ENCODE measurements around the gene TM9SF2.
A peak's percentile ranks its signal among the peaks of the same experiment; 100 is the strongest.
"Not testable (repeated sequence)": the region's sequence is repeated elsewhere in the genome, so short reads cannot be mapped to it uniquely, and the experiment has no call there.

TM9SF2 gene

GRCh38 chr13:99501184-99501847 is at the start of gene TM9SF2:
TM9SF2 (plus strand) TSS chr13:99501472; CDS start chr13:99501607, 135 bp downstream.
- Mint-ChIP-seq H3K4me1 (ENCODE audit: low read depth) (peaks cover 63% of the 10 kb centered on the region), H3K4me3 (peak within 1 kb of the TSS; percentile 100), H3K27ac (peak within 1 kb of the TSS; percentile 99), H3K9me3 (no peaks in the 10 kb centered on the region), H3K36me3 (ENCODE audit: low read depth) (peaks cover 29% of the 10 kb centered on the region), H3K27me3 (no peaks in the 10 kb centered on the region)
- intact Hi-C loops (cut with micrococcal nuclease) = loop anchor here (5.0 kb wide), 2 partner anchors 106 to 219 kb away; partner anchors contain the start of gene CLYBL

- Mint-ChIP-seq H3K27me3 (peaks cover 7% of the 10 kb centered on the region), H3K36me3 (ENCODE audit: low read depth) (no peaks in the 10 kb centered on the region), H3K9me3 (peaks cover 9% of the 10 kb centered on the region), H3K4me1 (ENCODE audit: low read depth) (no peaks in the 10 kb centered on the region), H3K4me3 (no peak overlapping the region), H3K27ac (no peak overlapping the region)
- intact Hi-C loops (cut with micrococcal nuclease) = no loop called here
These were observed 46.6 kb upstream of the TM9SF2 start for GRCh38 chr13:99454518-99455183.

GRCh38 chr13:99459099-99459850 is 42.0 kb upstream of the TM9SF2 start:
- intact Hi-C loops (cut with micrococcal nuclease) = no loop called here
- Mint-ChIP-seq H3K4me3 (no peak overlapping the region), H3K4me1 (ENCODE audit: low read depth) (peaks cover 28% of the 10 kb centered on the region), H3K27me3 (peaks cover 2% of the 10 kb centered on the region), H3K27ac (no peak overlapping the region), H3K36me3 (ENCODE audit: low read depth) (no peaks in the 10 kb centered on the region), H3K9me3 (peaks cover 9% of the 10 kb centered on the region)

- H3K27me3 Mint-ChIP-seq; intact Hi-C loops (cut with micrococcal nuclease); H3K36me3 Mint-ChIP-seq (ENCODE audit: low read depth): not testable (repeated sequence)
These were observed 40.5 kb upstream of the TM9SF2 start for GRCh38 chr13:99460802-99461201.

GRCh38 chr13:99463646-99464397 is 37.5 kb upstream of the TM9SF2 start:
- peak overlapping the region; percentile 52 for H3K4me3 Mint-ChIP-seq
- H3K36me3 Mint-ChIP-seq (ENCODE audit: low read depth) = no peaks in the 10 kb centered on the region
- peak overlapping the region; percentile 63 for H3K27ac Mint-ChIP-seq
- H3K4me1 Mint-ChIP-seq (ENCODE audit: low read depth) = peaks cover 46% of the 10 kb centered on the region
- no peaks in the 10 kb centered on the region for H3K9me3 Mint-ChIP-seq
- intact Hi-C loops (cut with micrococcal nuclease) = no loop called here
- H3K27me3 Mint-ChIP-seq = peaks cover 2% of the 10 kb centered on the region

More at GRCh38 chr13:99460802-99461201, 40.5 kb upstream of the TM9SF2 start:
- peaks cover 42% of the 10 kb centered on the region for H3K4me1 Mint-ChIP-seq (ENCODE audit: low read depth)
- H3K9me3 Mint-ChIP-seq, H3K4me3 Mint-ChIP-seq: not testable (repeated sequence)
- peak overlapping the region; percentile 43 for H3K27ac Mint-ChIP-seq

GRCh38 chr13:99464441-99464949 is 36.8 kb upstream of the TM9SF2 start:
- H3K4me1 Mint-ChIP-seq (ENCODE audit: low read depth) = peaks cover 53% of the 10 kb centered on the region
- H3K27me3 Mint-ChIP-seq = peaks cover 2% of the 10 kb centered on the region
- H3K9me3 Mint-ChIP-seq = no peaks in the 10 kb centered on the region
- intact Hi-C loops (cut with micrococcal nuclease) = no loop called here
- peak overlapping the region; percentile 52 for H3K4me3 Mint-ChIP-seq
- peak overlapping the region; percentile 63 for H3K27ac Mint-ChIP-seq
- H3K36me3 Mint-ChIP-seq (ENCODE audit: low read depth) = no peaks in the 10 kb centered on the region

- Mint-ChIP-seq H3K4me1 (ENCODE audit: low read depth) (peaks cover 52% of the 10 kb centered on the region), H3K4me3 (no peak overlapping the region), H3K36me3 (ENCODE audit: low read depth) (no peaks in the 10 kb centered on the region), H3K27me3 (peaks cover 2% of the 10 kb centered on the region), H3K27ac (no peak overlapping the region), H3K9me3 (no peaks in the 10 kb centered on the region)
- intact Hi-C loops (cut with micrococcal nuclease) = no loop called here
These were observed 35.8 kb upstream of the TM9SF2 start for GRCh38 chr13:99465454-99465853.

- Mint-ChIP-seq H3K4me1 (ENCODE audit: low read depth) (peaks cover 53% of the 10 kb centered on the region), H3K4me3 (no peak overlapping the region)
- intact Hi-C loops (cut with micrococcal nuclease) = no loop called here
These were observed 33.5 kb upstream of the TM9SF2 start for GRCh38 chr13:99467764-99468163.

GRCh38 chr13:99469041-99469440 is 32.2 kb upstream of the TM9SF2 start:
- Mint-ChIP-seq H3K27me3 (no peaks in the 10 kb centered on the region), H3K36me3 (ENCODE audit: low read depth) (no peaks in the 10 kb centered on the region), H3K27ac (no peak overlapping the region), H3K4me3 (no peak overlapping the region), H3K9me3 (peaks cover 8% of the 10 kb centered on the region), H3K4me1 (ENCODE audit: low read depth) (peaks cover 46% of the 10 kb centered on the region)
- intact Hi-C loops (cut with micrococcal nuclease) = no loop called here

More at GRCh38 chr13:99467764-99468163, 33.5 kb upstream of the TM9SF2 start:
- Mint-ChIP-seq H3K27ac (no peak overlapping the region), H3K9me3 (peaks cover 8% of the 10 kb centered on the region), H3K36me3 (ENCODE audit: low read depth) (no peaks in the 10 kb centered on the region), H3K27me3 (peaks cover under 1% of the 10 kb centered on the region)

- Mint-ChIP-seq H3K27me3 (no peaks in the 10 kb centered on the region), H3K4me3 (no peak overlapping the region), H3K4me1 (ENCODE audit: low read depth) (peaks cover 36% of the 10 kb centered on the region), H3K27ac (no peak overlapping the region), H3K9me3 (peaks cover 8% of the 10 kb centered on the region), H3K36me3 (ENCODE audit: low read depth) (no peaks in the 10 kb centered on the region)
- intact Hi-C loops (cut with micrococcal nuclease) = no loop called here
These were observed 31.2 kb upstream of the TM9SF2 start for GRCh38 chr13:99470027-99470426.

GRCh38 chr13:99471221-99472121 is 29.8 kb upstream of the TM9SF2 start:
- Mint-ChIP-seq H3K27ac (peak overlapping the region; percentile 1), H3K27me3 (no peaks in the 10 kb centered on the region), H3K9me3 (peaks cover 8% of the 10 kb centered on the region), H3K4me1 (ENCODE audit: low read depth) (peaks cover 30% of the 10 kb centered on the region), H3K36me3 (ENCODE audit: low read depth) (no peaks in the 10 kb centered on the region), H3K4me3 (no peak overlapping the region)
- intact Hi-C loops (cut with micrococcal nuclease) = no loop called here

- intact Hi-C loops (cut with micrococcal nuclease) = no loop called here
- Mint-ChIP-seq H3K9me3 (peaks cover 8% of the 10 kb centered on the region), H3K36me3 (ENCODE audit: low read depth) (no peaks in the 10 kb centered on the region), H3K4me1 (ENCODE audit: low read depth) (peaks cover 30% of the 10 kb centered on the region), H3K27me3 (no peaks in the 10 kb centered on the region), H3K4me3 (no peak overlapping the region), H3K27ac (peak overlapping the region; percentile 1)
These were observed 29.2 kb upstream of the TM9SF2 start for GRCh38 chr13:99472122-99472440.

GRCh38 chr13:99473515-99473914 is 27.8 kb upstream of the TM9SF2 start:
- no peaks in the 10 kb centered on the region for H3K27me3 Mint-ChIP-seq
- no peak overlapping the region for H3K4me3 Mint-ChIP-seq
- H3K4me1 Mint-ChIP-seq (ENCODE audit: low read depth) = peaks cover 37% of the 10 kb centered on the region
- H3K27ac Mint-ChIP-seq = no peak overlapping the region
- no peaks in the 10 kb centered on the region for H3K36me3 Mint-ChIP-seq (ENCODE audit: low read depth)
- H3K9me3 Mint-ChIP-seq = peaks cover 8% of the 10 kb centered on the region
- intact Hi-C loops (cut with micrococcal nuclease) = no loop called here
